Choroid plexus epithelial cell (primary cell): ENCODE results near the gene COX7B2.

Experiments
- DNase-seq: peaks from one replicate; pipeline ENCODE4 v3.0.0-alpha.2; 2010; ENCODE audit warnings: low read depth
- H3K4me3 ChIP-seq: 2 replicates; pipeline ENCODE4 v1.5.1; 2011; ENCODE audit warnings: low read depth, mild to moderate bottlenecking, control low read depth, low read length, moderate library complexity
- TF ChIP-seq, protein P1 (sequence below): conservative IDR thresholded peaks from 2 replicates; pipeline ENCODE4 v1.5.1; 2011; ENCODE audit warnings: low read depth, mild to moderate bottlenecking, control low read depth, inconsistent platforms, low read length, moderate library complexity

Gene COX7B2

GRCh38 chr4:46870411-46870810, 38.6 kb downstream of the COX7B2 start:
- TF ChIP-seq, protein P1, sequence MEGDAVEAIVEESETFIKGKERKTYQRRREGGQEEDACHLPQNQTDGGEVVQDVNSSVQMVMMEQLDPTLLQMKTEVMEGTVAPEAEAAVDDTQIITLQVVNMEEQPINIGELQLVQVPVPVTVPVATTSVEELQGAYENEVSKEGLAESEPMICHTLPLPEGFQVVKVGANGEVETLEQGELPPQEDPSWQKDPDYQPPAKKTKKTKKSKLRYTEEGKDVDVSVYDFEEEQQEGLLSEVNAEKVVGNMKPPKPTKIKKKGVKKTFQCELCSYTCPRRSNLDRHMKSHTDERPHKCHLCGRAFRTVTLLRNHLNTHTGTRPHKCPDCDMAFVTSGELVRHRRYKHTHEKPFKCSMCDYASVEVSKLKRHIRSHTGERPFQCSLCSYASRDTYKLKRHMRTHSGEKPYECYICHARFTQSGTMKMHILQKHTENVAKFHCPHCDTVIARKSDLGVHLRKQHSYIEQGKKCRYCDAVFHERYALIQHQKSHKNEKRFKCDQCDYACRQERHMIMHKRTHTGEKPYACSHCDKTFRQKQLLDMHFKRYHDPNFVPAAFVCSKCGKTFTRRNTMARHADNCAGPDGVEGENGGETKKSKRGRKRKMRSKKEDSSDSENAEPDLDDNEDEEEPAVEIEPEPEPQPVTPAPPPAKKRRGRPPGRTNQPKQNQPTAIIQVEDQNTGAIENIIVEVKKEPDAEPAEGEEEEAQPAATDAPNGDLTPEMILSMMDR, result no peak
- no peak for DNase-seq
- H3K4me3 ChIP-seq, result no peak overlapping the region

DNA sequence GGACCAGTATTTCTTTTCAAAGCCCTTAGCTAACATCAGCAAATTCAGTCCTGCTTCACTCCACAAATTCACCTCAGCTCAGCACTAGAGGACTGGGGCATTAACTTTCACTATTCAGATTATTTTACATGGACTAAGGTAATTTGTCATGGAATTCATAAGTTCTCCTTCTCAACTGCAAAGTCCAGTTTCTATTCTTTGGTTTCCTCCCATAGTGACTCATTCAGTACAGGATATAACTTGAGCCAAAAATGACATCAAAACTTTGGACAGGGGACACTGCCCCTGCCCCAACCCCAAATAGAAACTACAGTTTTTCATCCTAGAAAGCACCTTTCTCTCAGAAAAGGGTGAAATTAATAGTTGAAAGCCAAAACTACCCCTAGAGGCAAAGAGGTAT, 52.7 kb downstream of the COX7B2 start:
- DNase-seq, result peak; percentile 3
- H3K4me3 ChIP-seq, result no peak overlapping the region
- TF ChIP-seq, protein P1, result no peak

DNA sequence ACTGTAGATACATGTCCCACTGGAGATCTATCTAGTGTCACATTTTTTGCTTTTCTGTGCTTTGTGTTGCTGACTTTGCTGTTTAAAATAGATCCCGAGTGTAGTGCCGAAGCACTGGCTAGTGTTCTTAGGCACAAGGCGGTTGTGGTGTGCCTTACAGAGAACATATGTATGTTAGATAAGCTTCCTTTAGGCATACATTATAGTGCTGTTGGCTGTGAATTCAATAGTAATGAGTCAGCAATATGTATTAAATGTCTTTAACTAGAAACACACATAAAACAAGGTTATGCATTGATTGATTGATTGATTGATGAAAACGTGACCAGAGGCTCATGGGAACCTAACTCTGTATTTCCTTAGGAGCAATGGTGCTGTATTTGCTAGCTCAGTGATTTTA, 56.2 kb downstream of the COX7B2 start:
- DNase-seq, result no peak
- no peak overlapping the region for H3K4me3 ChIP-seq
- TF ChIP-seq, protein P1, result no peak

GRCh38 chr4:46850026-46850425, 59.0 kb downstream of the COX7B2 start:
- TF ChIP-seq, protein P1, result no peak
- no peak for DNase-seq
- H3K4me3 ChIP-seq, result no peak overlapping the region

- TF ChIP-seq, protein P1, result peak; percentile 73
- no peak overlapping the region for H3K4me3 ChIP-seq
- peak; percentile 85 for DNase-seq
These were observed 64.6 kb downstream of the COX7B2 start for GRCh38 chr4:46844325-46844917.

DNA sequence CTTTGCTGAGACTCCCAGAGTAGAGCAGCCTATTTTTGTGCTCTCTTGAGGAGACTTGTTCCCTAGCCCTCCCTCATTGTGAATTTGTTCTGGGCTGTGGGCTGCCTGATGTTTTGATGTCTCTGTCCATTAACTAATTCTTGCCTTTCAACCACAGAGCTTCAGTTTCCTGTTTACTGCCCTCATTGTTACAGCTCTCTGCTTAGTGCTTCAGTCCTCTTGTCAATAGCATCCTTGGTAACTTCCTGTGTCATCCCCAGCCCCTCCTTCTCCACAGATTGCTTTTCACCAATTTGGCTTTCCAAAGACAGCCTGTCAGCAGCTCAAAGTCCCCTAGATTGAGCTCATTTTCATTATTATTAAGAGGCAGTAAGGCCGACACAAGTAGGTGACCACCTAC, 69.9 kb downstream of the COX7B2 start:
- no peak for DNase-seq
- TF ChIP-seq, protein P1, result no peak
- H3K4me3 ChIP-seq, result no peak overlapping the region

DNA sequence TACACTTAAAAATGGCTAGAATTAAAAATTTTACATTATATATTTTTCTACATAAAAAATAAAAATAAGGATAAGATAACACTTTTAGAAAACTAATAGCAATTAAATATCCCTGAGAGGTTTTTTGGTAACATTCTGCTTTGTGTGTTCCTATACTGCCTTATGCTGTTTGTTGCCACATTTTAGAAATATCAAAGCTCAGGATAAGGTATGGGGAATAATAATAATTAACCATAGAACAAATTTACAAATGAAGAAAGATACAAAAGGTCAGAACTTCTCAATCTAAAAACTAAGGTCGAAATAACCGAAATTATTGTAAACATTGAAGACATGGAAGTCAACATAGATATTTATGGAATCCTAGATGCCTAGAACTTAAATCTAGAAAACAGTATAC, 71.4 kb downstream of the COX7B2 start:
- TF ChIP-seq, protein P1, result no peak
- no peak overlapping the region for H3K4me3 ChIP-seq
- no peak for DNase-seq
